Bronchial epithelial cell (primary cell): ENCODE data around the gene IER5. TPM values are rescaled to one million over a fixed set of nuclear protein-coding genes. Genes with fewer than 3 reads are reported as not detected.
"Not testable (repeated sequence)": the region's sequence is repeated elsewhere in the genome, so short reads cannot be mapped to it uniquely, and the experiment has no call there.

ENCODE experiments used
- DNase-seq: peaks from one replicate; pipeline ENCODE4 v3.0.0-alpha.2; 2010; ENCODE audit warnings: low read depth
- FAIRE-seq: peaks from 2 replicates; lab custom pipeline; 2011; peaks lifted over from hg19 to GRCh38; lab: Jason Lieb, UNC
- H3K27me3 ChIP-seq: 2 replicates; pipeline ENCODE4 v1.5.1; 2011; ENCODE audit warnings: low read length; ENCODE audit not compliant: control insufficient read depth, insufficient read depth
- H3K36me3 ChIP-seq: 2 replicates; pipeline ENCODE4 v1.5.1; 2011; ENCODE audit warnings: low read length; ENCODE audit not compliant: control insufficient read depth, insufficient read depth
- H3K4me3 ChIP-seq: 2 replicates; pipeline ENCODE4 v1.5.1; 2011; ENCODE audit warnings: mild to moderate bottlenecking, low read depth, low read length, control low read depth
- CTCF ChIP-seq: IDR thresholded peaks from 2 replicates; pipeline ENCODE4 v1.5.1; 2011; ENCODE audit warnings: mild to moderate bottlenecking, moderate library complexity, low read length, control low read depth, inconsistent platforms; ENCODE audit not compliant: insufficient read depth, severe bottlenecking
- total RNA-seq: library from RNA; depleted of rRNA; stranded (reverse); fragments of >200 nt; gene quantifications from 2 replicates; pipeline ENCODE4 v1.2.1, GENCODE V29; 2014

The IER5 gene
- total RNA-seq, 1 donor from 2014 or later, result 47.7 TPM

GRCh38 chr1:181111559-181111958 is 23.1 kb downstream of the IER5 start:
- FAIRE-seq (no peak), DNase-seq (peak; percentile 79)
- Histone ChIP-seq H3K36me3 (no peaks in the 10 kb centered on the region), H3K27me3 (no peaks in the 10 kb centered on the region), H3K4me3 (no peak overlapping the region)
- TF ChIP-seq CTCF, result no peak

GRCh38 chr1:181112071-181112929 is 23.8 kb downstream of the IER5 start:
- H3K4me3 ChIP-seq, result no peak overlapping the region
- no peaks in the 10 kb centered on the region for H3K27me3 ChIP-seq
- DNase-seq, result peak; percentile 100
- TF ChIP-seq CTCF, result no peak
- H3K36me3 ChIP-seq, result no peaks in the 10 kb centered on the region
- FAIRE-seq, result peak; percentile 73

GRCh38 chr1:181113059-181113641 is 24.6 kb downstream of the IER5 start:
- Histone ChIP-seq H3K4me3 (no peak overlapping the region), H3K36me3 (no peaks in the 10 kb centered on the region), H3K27me3 (no peaks in the 10 kb centered on the region)
- DNase-seq (peak; percentile 89), FAIRE-seq (no peak)
- TF ChIP-seq CTCF, result no peak

GRCh38 chr1:181114574-181115367 is 26.3 kb downstream of the IER5 start:
- Histone ChIP-seq H3K36me3 (no peaks in the 10 kb centered on the region), H3K4me3 (no peak overlapping the region), H3K27me3 (no peaks in the 10 kb centered on the region)
- DNase-seq, result no peak
- FAIRE-seq, result no peak
- no peak for TF ChIP-seq CTCF

GRCh38 chr1:181115368-181115684 is 26.8 kb downstream of the IER5 start:
- FAIRE-seq (no peak), DNase-seq (no peak)
- H3K36me3 ChIP-seq, result no peaks in the 10 kb centered on the region
- H3K27me3 ChIP-seq, result no peaks in the 10 kb centered on the region
- H3K4me3 ChIP-seq, result no peak overlapping the region
- no peak for TF ChIP-seq CTCF

GRCh38 chr1:181115971-181116370 is 27.5 kb downstream of the IER5 start:
- H3K27me3 ChIP-seq, H3K4me3 ChIP-seq, DNase-seq, FAIRE-seq, H3K36me3 ChIP-seq: not testable (repeated sequence)
